GM06990 (cell line): ENCODE measurements around the gene DENND1A.

Experiments
- DNase-seq: peaks from one replicate; pipeline ENCODE4 v3.0.0-alpha.2; 2011; ENCODE audit not compliant: insufficient read length; ENCODE audit errors: extremely low read depth
- H3K27me3 ChIP-seq: replicated peaks from 2 replicates; pipeline ENCODE4 v1.6.0; 2011; ENCODE audit warnings: low read length; ENCODE audit not compliant: control insufficient read depth, insufficient read depth
- H3K36me3 ChIP-seq: 2 replicates; pipeline ENCODE4 v1.5.1; 2011; ENCODE audit warnings: low read length; ENCODE audit not compliant: control insufficient read depth, insufficient read depth
- H3K4me3 ChIP-seq: replicated peaks from 2 replicates; pipeline ENCODE4 v1.5.1; 2011; ENCODE audit warnings: low read depth, mild to moderate bottlenecking, control low read depth, low read length
- CTCF ChIP-seq: IDR thresholded peaks from 2 replicates; pipeline ENCODE4 v1.5.1; 2011; ENCODE audit warnings: low read length, control low read depth, mild to moderate bottlenecking, inconsistent platforms; ENCODE audit not compliant: insufficient read depth, poor library complexity, severe bottlenecking

Gene DENND1A

GRCh38 chr9:123828449-123828848 is 101.5 kb downstream of the DENND1A start:
- Histone ChIP-seq H3K27me3 (no peaks in the 10 kb centered on the region), H3K36me3 (no peaks in the 10 kb centered on the region), H3K4me3 (no peak overlapping the region)
- TF ChIP-seq CTCF = no peak
- no peak for DNase-seq

GRCh38 chr9:123825342-123826060 is 104.4 kb downstream of the DENND1A start:
- H3K27me3 ChIP-seq = no peaks in the 10 kb centered on the region
- H3K36me3 ChIP-seq = no peaks in the 10 kb centered on the region
- no peak for DNase-seq
- no peak for TF ChIP-seq CTCF
- no peak overlapping the region for H3K4me3 ChIP-seq

- Histone ChIP-seq H3K4me3 (no peak overlapping the region), H3K27me3 (no peaks in the 10 kb centered on the region), H3K36me3 (no peaks in the 10 kb centered on the region)
- TF ChIP-seq CTCF = no peak
- no peak for DNase-seq
Observed at GRCh38 chr9:123823194-123823947, 106.6 kb downstream of the DENND1A start.

GRCh38 chr9:123821619-123822018 is 108.3 kb downstream of the DENND1A start:
- Histone ChIP-seq H3K4me3 (no peak overlapping the region), H3K36me3 (no peaks in the 10 kb centered on the region), H3K27me3 (no peaks in the 10 kb centered on the region)
- no peak for TF ChIP-seq CTCF
- no peak for DNase-seq

GRCh38 chr9:123820139-123820538 is 109.8 kb downstream of the DENND1A start:
- DNase-seq = no peak
- Histone ChIP-seq H3K36me3 (no peaks in the 10 kb centered on the region), H3K4me3 (no peak overlapping the region), H3K27me3 (no peaks in the 10 kb centered on the region)
- no peak for TF ChIP-seq CTCF
